Liver (tissue), 9 donors: ENCODE results near the gene SLC35E3. TPM values are rescaled to one million over a fixed set of nuclear protein-coding genes. Genes with fewer than 3 reads are reported as not detected.

ENCODE experiments used
- DNase-seq: peaks from one replicate; pipeline ENCODE4 v3.0.0-alpha.2; 2017; ENCODE audit warnings: low spot score
- H3K27ac ChIP-seq, 2 donors: one replicate each; pipeline ENCODE4 v1.7.0; 2013; ENCODE audit warnings: inconsistent platforms in 2 of 2, low read length in 2 of 2, control low read depth in 1 of 2, low read depth in 1 of 2, mild to moderate bottlenecking in 1 of 2
- H3K27me3 ChIP-seq, 4 donors: one replicate each; pipeline versions ENCODE4 v1.6.1 to v1.7.0; 2013; ENCODE audit warnings: low read length in 3 of 4, inconsistent platforms in 1 of 4, mild to moderate bottlenecking in 1 of 4, moderate library complexity in 1 of 4; ENCODE audit not compliant: control insufficient read depth in 4 of 4, insufficient read depth in 4 of 4
- H3K36me3 ChIP-seq, 4 donors: one replicate each; pipeline versions ENCODE4 v1.6.1 to v1.7.0; 2013; ENCODE audit warnings: low read length in 3 of 4, mild to moderate bottlenecking in 3 of 4, low read depth in 1 of 4, moderate library complexity in 1 of 4; ENCODE audit not compliant: control insufficient read depth in 4 of 4, insufficient read depth in 3 of 4
- H3K4me1 ChIP-seq, 4 donors: one replicate each; pipeline versions ENCODE4 v1.6.1 to v1.7.0; 2013; ENCODE audit warnings: low read length in 3 of 4, mild to moderate bottlenecking in 3 of 4, moderate library complexity in 1 of 4; ENCODE audit not compliant: control insufficient read depth in 4 of 4, insufficient read depth in 4 of 4
- H3K4me3 ChIP-seq, 3 donors: one replicate each; pipeline versions ENCODE4 v1.6.1 to v1.7.0; 2013; ENCODE audit warnings: low read length in 3 of 3, control low read depth in 1 of 3, low read depth in 1 of 3, mild to moderate bottlenecking in 1 of 3
- H3K9ac ChIP-seq, 2 donors: one replicate each; pipeline ENCODE4 v1.7.0; 2013; ENCODE audit warnings: low read length in 2 of 2, mild to moderate bottlenecking in 2 of 2, moderate library complexity in 2 of 2, control low read depth in 1 of 2, low read depth in 1 of 2
- H3K9me3 ChIP-seq, 4 donors: one replicate each; pipeline versions ENCODE4 v1.6.1 to v1.7.0; 2013; ENCODE audit warnings: low read length in 3 of 4; ENCODE audit not compliant: control insufficient read depth in 4 of 4
- EGR1 ChIP-seq, 2 donors: IDR thresholded peaks; 2 replicates each; pipeline ENCODE4 v1.6.1; 2016 to 2018; ENCODE audit warnings: antibody characterized with exemption in 2 of 2, low read depth in 2 of 2
- FOXA1 ChIP-seq: IDR thresholded peaks from 2 replicates; pipeline ENCODE4 v1.6.1; 2016; ENCODE audit warnings: antibody characterized with exemption
- FOXA2 ChIP-seq: IDR thresholded peaks from 2 replicates; pipeline ENCODE4 v1.6.1; 2016; ENCODE audit warnings: antibody characterized with exemption
- GABPA ChIP-seq, 2 donors: IDR thresholded peaks in 1 of 2; conservative IDR thresholded peaks in 1 of 2; 2 replicates each; pipeline ENCODE4 v1.6.1; 2016; ENCODE audit warnings: antibody characterized with exemption in 2 of 2, mild to moderate bottlenecking in 1 of 2, moderate library complexity in 1 of 2
- HNF4A ChIP-seq, 2 donors: conservative IDR thresholded peaks; 2 replicates each; pipeline ENCODE4 v1.6.1; 2016; ENCODE audit warnings: antibody characterized with exemption in 2 of 2, mild to moderate bottlenecking in 2 of 2
- HNF4G ChIP-seq: IDR thresholded peaks from 2 replicates; pipeline ENCODE4 v1.6.1; 2016; ENCODE audit warnings: antibody characterized with exemption
- JUND ChIP-seq, 2 donors: IDR thresholded peaks; 2 replicates each; pipeline ENCODE4 v1.6.1; 2016; ENCODE audit warnings: antibody characterized with exemption in 2 of 2
- NR2F2 ChIP-seq: IDR thresholded peaks from 2 replicates; pipeline ENCODE4 v1.6.1; 2016; ENCODE audit warnings: antibody characterized with exemption
- RAD21 ChIP-seq, 2 donors: IDR thresholded peaks; 2 replicates each; pipeline ENCODE4 v1.6.1; 2016; ENCODE audit warnings: antibody characterized with exemption in 2 of 2, mild to moderate bottlenecking in 2 of 2
- RXRA ChIP-seq, 2 donors: IDR thresholded peaks; 2 replicates each; pipeline ENCODE4 v1.6.1; 2017 to 2018; ENCODE audit warnings: antibody characterized with exemption in 2 of 2, mild to moderate bottlenecking in 1 of 2
- SP1 ChIP-seq: IDR thresholded peaks from 2 replicates; pipeline ENCODE4 v1.6.1; 2018; ENCODE audit warnings: antibody characterized with exemption, mild to moderate bottlenecking
- TAF1 ChIP-seq: conservative IDR thresholded peaks from 2 replicates; pipeline ENCODE4 v1.6.1; 2016; ENCODE audit warnings: antibody characterized with exemption, mild to moderate bottlenecking
- YY1 ChIP-seq: IDR thresholded peaks from 2 replicates; pipeline ENCODE4 v1.6.1; 2016; ENCODE audit warnings: antibody characterized with exemption, mild to moderate bottlenecking
- WGBS: extraction: QIAGEN DNeasy Blood & Tissue Kit; methylation state at CpG from one replicate; pipeline ENCODE4 v1.1.7; 2013; 5-methylcytosine and 5-hydroxymethylcytosine counted together
- polyA plus RNA-seq, 2 donors: library from polyadenylated mRNA; stranded (reverse) in 1 of 2; unstranded in 1 of 2; fragments of 200-250 nt in 1 of 2; fragments of >200 nt in 1 of 2; fragmentation: Nextera tagmentation in 1 of 2; extraction: Ambion mirVana in 1 of 2; gene quantifications; one replicate each; pipeline versions ENCODE4 v1.2.1 to v1.2.3, GENCODE V29; 2013 to 2015
- total RNA-seq, 2 donors: library from RNA; depleted of rRNA; stranded (reverse); fragments of >200 nt; gene quantifications; one replicate each; pipeline ENCODE4 v1.2.3, GENCODE V29; 2014
- TF ChIP-seq, protein P1 (sequence below): IDR thresholded peaks from 2 replicates; pipeline ENCODE4 v1.6.1; 2016; ENCODE audit warnings: antibody characterized with exemption
- TF ChIP-seq, protein P2 (sequence below): IDR thresholded peaks from 2 replicates; pipeline ENCODE4 v1.6.1; 2016; ENCODE audit warnings: antibody characterized with exemption
- TF ChIP-seq, protein P3 (sequence below): fragments of 150-350 bp; IDR thresholded peaks from 2 replicates; pipeline ENCODE4 v1.5.1; 2017; ENCODE audit warnings: improper control_type of control experiment, low read depth, low read length; ENCODE audit not compliant: missing input control
- TF ChIP-seq, protein P4 (sequence below): IDR thresholded peaks from 2 replicates; pipeline ENCODE4 v1.6.1; 2016; ENCODE audit warnings: antibody characterized with exemption
- TF ChIP-seq, protein P5 (sequence below): IDR thresholded peaks from 2 replicates; pipeline ENCODE4 v1.6.1; 2016; ENCODE audit warnings: antibody characterized with exemption, mild to moderate bottlenecking
- donor health status: healthy.
- donor health status: healthy.
- donor health status: healthy.
- donor health status: healthy.
- donor health status: healthy.

SLC35E3 gene
- total and polyA plus RNA-seq, 4 donors: 2.1 to 6.0 (median 4.6) TPM

DNA sequence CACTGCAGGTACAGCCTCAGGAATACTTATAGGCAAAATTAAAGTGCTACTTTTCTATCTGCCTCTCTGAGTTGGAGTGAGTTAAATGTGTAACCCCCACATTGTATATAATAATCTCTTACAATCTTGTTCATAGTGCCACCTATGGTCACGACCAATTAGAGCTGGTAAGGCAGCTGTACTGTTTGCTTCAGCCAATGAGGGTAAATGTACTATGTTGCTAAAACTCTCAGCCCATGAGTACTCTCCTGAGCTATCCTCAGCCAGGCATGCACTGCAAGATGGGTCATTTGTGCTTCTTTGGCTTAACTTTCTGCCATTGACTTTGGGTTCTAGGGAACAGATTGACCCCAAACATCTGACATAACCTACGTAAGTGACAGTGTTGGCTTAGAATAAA is 47.0 kb downstream of the SLC35E3 start:
- peaks cover 0 to 15% (median 13%) of the 10 kb centered on the region in 4 donors for H3K4me1 ChIP-seq
- WGBS: 81% methylated on average over 2 of the region's 2 CpGs
- H3K27ac ChIP-seq: no peak overlapping the region
- TF ChIP-seq, protein P1, sequence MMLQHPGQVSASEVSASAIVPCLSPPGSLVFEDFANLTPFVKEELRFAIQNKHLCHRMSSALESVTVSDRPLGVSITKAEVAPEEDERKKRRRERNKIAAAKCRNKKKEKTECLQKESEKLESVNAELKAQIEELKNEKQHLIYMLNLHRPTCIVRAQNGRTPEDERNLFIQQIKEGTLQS: no peak
- no peak for TF ChIP-seq FOXA2
- no peak for TF ChIP-seq NR2F2
- peak; percentile 68 for TF ChIP-seq SP1
- TF ChIP-seq, protein P2, sequence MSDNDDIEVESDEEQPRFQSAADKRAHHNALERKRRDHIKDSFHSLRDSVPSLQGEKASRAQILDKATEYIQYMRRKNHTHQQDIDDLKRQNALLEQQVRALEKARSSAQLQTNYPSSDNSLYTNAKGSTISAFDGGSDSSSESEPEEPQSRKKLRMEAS: no peak
- no peaks in the 10 kb centered on the region for H3K27me3 ChIP-seq
- H3K9me3 ChIP-seq: no peaks in the 10 kb centered on the region
- no peak overlapping the region for H3K4me3 ChIP-seq
- no peak for DNase-seq
- no peak overlapping the region for H3K9ac ChIP-seq
- H3K36me3 ChIP-seq: no peaks in the 10 kb centered on the region

DNA sequence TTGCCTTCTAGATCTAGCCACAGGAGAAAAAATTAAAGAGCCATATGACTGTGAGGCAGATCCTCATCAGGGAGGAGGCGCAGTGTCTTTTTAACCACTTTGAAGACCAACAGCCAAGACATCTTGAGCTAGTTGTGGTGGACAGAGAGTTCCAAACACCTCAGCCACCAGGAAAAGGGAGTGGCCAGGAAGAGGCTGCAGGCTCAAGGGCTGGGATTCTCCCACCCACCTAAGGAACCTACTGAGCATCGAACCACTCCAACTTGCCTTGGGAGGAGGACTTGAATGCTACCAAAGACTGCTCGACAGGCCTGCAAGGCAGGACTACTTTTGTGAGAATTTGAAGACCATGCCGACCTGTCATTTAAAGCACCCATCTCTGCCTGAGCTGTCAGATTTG is 47.5 kb downstream of the SLC35E3 start:
- TF ChIP-seq, protein P3, sequence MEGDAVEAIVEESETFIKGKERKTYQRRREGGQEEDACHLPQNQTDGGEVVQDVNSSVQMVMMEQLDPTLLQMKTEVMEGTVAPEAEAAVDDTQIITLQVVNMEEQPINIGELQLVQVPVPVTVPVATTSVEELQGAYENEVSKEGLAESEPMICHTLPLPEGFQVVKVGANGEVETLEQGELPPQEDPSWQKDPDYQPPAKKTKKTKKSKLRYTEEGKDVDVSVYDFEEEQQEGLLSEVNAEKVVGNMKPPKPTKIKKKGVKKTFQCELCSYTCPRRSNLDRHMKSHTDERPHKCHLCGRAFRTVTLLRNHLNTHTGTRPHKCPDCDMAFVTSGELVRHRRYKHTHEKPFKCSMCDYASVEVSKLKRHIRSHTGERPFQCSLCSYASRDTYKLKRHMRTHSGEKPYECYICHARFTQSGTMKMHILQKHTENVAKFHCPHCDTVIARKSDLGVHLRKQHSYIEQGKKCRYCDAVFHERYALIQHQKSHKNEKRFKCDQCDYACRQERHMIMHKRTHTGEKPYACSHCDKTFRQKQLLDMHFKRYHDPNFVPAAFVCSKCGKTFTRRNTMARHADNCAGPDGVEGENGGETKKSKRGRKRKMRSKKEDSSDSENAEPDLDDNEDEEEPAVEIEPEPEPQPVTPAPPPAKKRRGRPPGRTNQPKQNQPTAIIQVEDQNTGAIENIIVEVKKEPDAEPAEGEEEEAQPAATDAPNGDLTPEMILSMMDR: no peak
- TF ChIP-seq NR2F2 (no peak), RXRA (IDR thresholded peaks at IDR 0.05) (no peak), HNF4A (conservative IDR thresholded peaks at IDR 0.05) (no peak), JUND (IDR thresholded peaks at IDR 0.05) (no peak), FOXA1 (no peak)
- TF ChIP-seq, protein P1: no peak
- TF ChIP-seq, protein P4, sequence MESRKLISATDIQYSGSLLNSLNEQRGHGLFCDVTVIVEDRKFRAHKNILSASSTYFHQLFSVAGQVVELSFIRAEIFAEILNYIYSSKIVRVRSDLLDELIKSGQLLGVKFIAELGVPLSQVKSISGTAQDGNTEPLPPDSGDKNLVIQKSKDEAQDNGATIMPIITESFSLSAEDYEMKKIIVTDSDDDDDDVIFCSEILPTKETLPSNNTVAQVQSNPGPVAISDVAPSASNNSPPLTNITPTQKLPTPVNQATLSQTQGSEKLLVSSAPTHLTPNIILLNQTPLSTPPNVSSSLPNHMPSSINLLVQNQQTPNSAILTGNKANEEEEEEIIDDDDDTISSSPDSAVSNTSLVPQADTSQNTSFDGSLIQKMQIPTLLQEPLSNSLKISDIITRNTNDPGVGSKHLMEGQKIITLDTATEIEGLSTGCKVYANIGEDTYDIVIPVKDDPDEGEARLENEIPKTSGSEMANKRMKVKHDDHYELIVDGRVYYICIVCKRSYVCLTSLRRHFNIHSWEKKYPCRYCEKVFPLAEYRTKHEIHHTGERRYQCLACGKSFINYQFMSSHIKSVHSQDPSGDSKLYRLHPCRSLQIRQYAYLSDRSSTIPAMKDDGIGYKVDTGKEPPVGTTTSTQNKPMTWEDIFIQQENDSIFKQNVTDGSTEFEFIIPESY: no peak
- H3K9me3 ChIP-seq: no peaks in the 10 kb centered on the region
- no peak for DNase-seq
- WGBS: 96% methylated on average over 4 of the region's 4 CpGs
- H3K4me3 ChIP-seq: no peak overlapping the region
- H3K36me3 ChIP-seq: no peaks in the 10 kb centered on the region
- no peaks in the 10 kb centered on the region for H3K27me3 ChIP-seq
- H3K9ac ChIP-seq: no peak overlapping the region
- H3K27ac ChIP-seq: no peak overlapping the region
- peaks cover 0 to 11% (median 8%) of the 10 kb centered on the region in 4 donors for H3K4me1 ChIP-seq

DNA sequence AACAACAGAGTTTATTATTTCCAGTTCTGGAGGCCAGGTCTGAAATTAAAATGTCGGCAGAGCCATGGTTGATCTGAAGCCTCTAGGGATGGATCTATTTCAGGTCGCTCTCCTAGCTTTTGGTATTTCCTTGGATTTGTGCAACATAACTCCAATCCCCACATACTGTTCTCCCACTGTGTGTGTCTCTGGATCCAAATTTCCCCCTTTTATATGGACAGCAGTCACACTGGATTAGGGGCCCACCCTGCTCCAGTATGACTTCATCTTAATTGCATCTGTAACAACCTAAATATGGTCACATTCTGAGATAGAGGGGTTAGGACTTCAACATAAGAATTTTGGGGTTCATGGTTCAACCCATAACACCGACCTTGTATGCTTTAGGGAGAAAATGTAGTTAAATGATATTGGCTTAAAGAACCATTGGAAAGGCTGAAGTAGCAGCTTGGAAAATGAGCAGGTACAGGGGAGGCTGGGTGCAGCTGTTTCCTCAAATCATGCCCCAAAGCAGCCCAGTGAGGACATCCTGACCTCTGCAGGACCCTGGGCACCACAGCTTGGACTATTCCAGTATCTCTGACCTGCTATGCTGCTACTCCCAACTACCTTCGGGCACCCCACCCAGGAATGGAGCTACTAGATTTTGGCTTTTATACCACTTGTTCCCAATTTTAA is 48.1 kb downstream of the SLC35E3 start:
- no peak for DNase-seq
- peaks cover 0 to 5% (median 3%) of the 10 kb centered on the region in 4 donors for H3K4me1 ChIP-seq
- no peaks in the 10 kb centered on the region for H3K9me3 ChIP-seq
- H3K9ac ChIP-seq: no peak overlapping the region
- 98% methylated on average over 4 of the region's 4 CpGs for whole genome bisulfite sequencing
- no peaks in the 10 kb centered on the region for H3K36me3 ChIP-seq
- no peaks in the 10 kb centered on the region for H3K27me3 ChIP-seq
- H3K4me3 ChIP-seq: no peak overlapping the region
- no peak overlapping the region for H3K27ac ChIP-seq
- TF ChIP-seq FOXA2 (no peak), HNF4G (no peak), SP1 (no peak), GABPA (IDR thresholded peaks at IDR 0.05 in 1 of 2, conservative IDR thresholded peaks at IDR 0.05 in 1 of 2) (no peak), HNF4A (conservative IDR thresholded peaks at IDR 0.05) (no peak), FOXA1 (no peak), JUND (IDR thresholded peaks at IDR 0.05) (no peak), EGR1 (IDR thresholded peaks at IDR 0.05; ENCODE audit: low read depth in 2 of 2) (no peak), TAF1 (no peak), RAD21 (IDR thresholded peaks at IDR 0.05) (no peak), RXRA (IDR thresholded peaks at IDR 0.05) (no peak), YY1 (no peak), NR2F2 (no peak)
- TF ChIP-seq, protein P2: no peak
- TF ChIP-seq, protein P1: no peak
- TF ChIP-seq, protein P5, sequence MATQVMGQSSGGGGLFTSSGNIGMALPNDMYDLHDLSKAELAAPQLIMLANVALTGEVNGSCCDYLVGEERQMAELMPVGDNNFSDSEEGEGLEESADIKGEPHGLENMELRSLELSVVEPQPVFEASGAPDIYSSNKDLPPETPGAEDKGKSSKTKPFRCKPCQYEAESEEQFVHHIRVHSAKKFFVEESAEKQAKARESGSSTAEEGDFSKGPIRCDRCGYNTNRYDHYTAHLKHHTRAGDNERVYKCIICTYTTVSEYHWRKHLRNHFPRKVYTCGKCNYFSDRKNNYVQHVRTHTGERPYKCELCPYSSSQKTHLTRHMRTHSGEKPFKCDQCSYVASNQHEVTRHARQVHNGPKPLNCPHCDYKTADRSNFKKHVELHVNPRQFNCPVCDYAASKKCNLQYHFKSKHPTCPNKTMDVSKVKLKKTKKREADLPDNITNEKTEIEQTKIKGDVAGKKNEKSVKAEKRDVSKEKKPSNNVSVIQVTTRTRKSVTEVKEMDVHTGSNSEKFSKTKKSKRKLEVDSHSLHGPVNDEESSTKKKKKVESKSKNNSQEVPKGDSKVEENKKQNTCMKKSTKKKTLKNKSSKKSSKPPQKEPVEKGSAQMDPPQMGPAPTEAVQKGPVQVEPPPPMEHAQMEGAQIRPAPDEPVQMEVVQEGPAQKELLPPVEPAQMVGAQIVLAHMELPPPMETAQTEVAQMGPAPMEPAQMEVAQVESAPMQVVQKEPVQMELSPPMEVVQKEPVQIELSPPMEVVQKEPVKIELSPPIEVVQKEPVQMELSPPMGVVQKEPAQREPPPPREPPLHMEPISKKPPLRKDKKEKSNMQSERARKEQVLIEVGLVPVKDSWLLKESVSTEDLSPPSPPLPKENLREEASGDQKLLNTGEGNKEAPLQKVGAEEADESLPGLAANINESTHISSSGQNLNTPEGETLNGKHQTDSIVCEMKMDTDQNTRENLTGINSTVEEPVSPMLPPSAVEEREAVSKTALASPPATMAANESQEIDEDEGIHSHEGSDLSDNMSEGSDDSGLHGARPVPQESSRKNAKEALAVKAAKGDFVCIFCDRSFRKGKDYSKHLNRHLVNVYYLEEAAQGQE: no peak
